BLaER1 (cell line): ENCODE measurements around the gene ZNF620.
"Not testable (repeated sequence)": the region's sequence is repeated elsewhere in the genome, so short reads cannot be mapped to it uniquely, and the experiment has no call there.

Experiments
- H3K27ac ChIP-seq: shearing (Covaris generic); formaldehyde crosslinking; 2 replicates; pipeline ENCODE4 v1.8.1; 2022
- H3K27me3 ChIP-seq: shearing (Covaris generic); formaldehyde crosslinking; 2 replicates; pipeline ENCODE4 v1.8.1; 2022
- H3K36me3 ChIP-seq: shearing (Covaris generic); formaldehyde crosslinking; 2 replicates; pipeline ENCODE4 v1.8.1; 2022
- H3K4me1 ChIP-seq: shearing (Covaris generic); formaldehyde crosslinking; 2 replicates; pipeline ENCODE4 v1.8.1; 2022
- H3K4me2 ChIP-seq: shearing (Covaris generic); formaldehyde crosslinking; 2 replicates; pipeline ENCODE4 v1.8.1; 2022
- H3K4me3 ChIP-seq: shearing (Covaris generic); formaldehyde crosslinking; 2 replicates; pipeline ENCODE4 v1.8.1; 2022
- H3K9ac ChIP-seq: shearing (Covaris generic); formaldehyde crosslinking; 2 replicates; pipeline ENCODE4 v1.8.1; 2022
- H3K9me3 ChIP-seq: shearing (Covaris generic); formaldehyde crosslinking; 2 replicates; pipeline ENCODE4 v1.8.1; 2022
- H4K20me1 ChIP-seq: shearing (Covaris generic); formaldehyde crosslinking; 2 replicates; pipeline ENCODE4 v1.8.1; 2022
- Cebpa-rat ChIP-seq: shearing (Covaris generic); IDR thresholded peaks from 2 replicates; pipeline ENCODE4 v1.8.1; 2022

ZNF620 gene

DNA sequence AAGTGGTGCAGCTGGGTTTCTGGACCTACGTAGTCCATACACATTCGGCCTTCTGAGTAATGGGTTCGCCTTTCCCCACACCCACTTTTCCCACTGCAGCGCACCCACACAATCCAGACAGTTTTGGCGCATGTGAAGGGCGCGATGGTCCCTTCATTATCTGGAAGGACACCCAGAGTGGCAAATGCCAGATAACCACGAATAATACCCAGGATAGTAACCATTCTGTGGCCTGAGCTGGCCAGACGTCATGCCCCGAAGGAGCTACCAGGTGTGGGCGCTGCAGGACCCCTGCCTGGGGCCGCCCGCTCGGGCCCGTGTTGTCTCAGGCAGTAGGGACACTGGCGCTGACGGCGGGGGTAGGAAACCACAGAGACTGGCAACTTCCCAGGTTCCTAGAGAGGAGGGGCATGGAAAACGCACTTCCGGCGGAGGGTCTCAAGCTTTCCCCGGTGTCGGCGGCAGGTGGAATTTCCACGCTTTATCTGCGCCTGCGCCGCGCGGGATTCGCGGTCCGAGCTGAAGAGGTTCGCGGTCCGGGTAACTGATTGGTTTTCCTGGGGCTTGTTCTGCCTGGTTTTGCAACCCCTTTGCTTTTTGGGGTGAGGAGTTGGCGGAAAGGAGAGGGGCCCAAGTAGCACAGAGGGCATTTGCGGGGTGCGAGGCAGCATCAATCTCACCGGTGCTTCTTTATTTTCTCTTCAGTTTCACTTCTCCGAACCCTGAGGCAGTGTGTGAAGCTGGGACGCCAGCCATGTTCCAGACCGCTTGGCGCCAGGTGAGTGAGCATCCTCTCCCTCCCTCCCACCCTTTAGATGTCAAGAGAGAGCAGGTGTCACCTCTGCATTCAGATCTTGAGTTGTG is at the start of gene ZNF620:
ZNF620 (plus strand) TSS at position 441 of the 864 bp plus-strand sequence; CDS start at position 755, 314 bp downstream.
- H3K27me3 ChIP-seq, result peaks cover 14% of the 10 kb centered on the region
- no peaks in the 10 kb centered on the region for H4K20me1 ChIP-seq
- H3K9ac ChIP-seq, result no peak within 1 kb of the TSS
- H3K36me3 ChIP-seq, result no peaks in the 10 kb centered on the region; the same call in 1 of the 2 replicates
- H3K4me3 ChIP-seq, result peak within 1 kb of the TSS; percentile 61
- no peak within 1 kb of the TSS for H3K27ac ChIP-seq
- no peak for TF ChIP-seq Cebpa-rat
- H3K9me3 ChIP-seq, result peaks cover 13% of the 10 kb centered on the region
- peak within 1 kb of the TSS; percentile 79 for H3K4me2 ChIP-seq
- H3K4me1 ChIP-seq, result 0 out of 2 replicates have a peak, but pooled peaks cover 5% of the 10 kb centered on the region

DNA sequence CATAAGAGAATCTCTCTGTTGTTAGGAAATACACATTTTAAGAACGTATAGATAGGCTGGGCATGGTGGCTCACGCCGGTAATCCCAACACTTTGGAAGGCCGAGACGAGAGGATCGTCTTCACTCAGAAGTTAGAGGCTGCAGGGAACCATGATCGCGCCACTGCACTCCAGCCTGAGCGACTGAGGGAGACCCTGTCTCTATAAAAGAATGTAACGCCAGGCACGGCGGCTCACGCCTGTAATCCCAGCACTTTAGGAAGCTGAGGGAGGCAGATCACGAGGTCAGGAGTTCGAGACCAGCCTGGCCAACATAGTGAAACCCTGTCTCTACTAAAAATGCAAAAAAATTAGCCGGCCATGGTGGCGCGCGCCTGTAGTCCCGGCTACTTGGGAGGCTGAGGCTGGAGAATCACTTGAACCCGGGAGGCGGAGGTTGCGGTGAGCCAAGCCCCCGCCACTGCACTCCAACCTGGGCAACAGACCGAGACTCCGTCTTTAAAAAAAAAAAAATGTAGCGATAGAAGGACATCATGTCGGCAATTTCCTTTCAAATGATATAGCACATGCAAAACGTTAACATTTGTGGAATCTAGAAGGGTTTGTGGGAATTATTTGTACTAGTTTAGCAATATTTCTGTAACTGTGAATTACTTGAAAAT is 49.4 kb upstream of the ZNF620 start:
- Histone ChIP-seq H4K20me1 (peaks cover 42% of the 10 kb centered on the region), H3K9ac (peak overlapping the region; percentile 96), H3K4me3 (peak overlapping the region; percentile 86), H3K27ac (peak overlapping the region; percentile 94), H3K4me1 (peaks cover 60% of the 10 kb centered on the region), H3K4me2 (peak overlapping the region; percentile 83), H3K27me3 (no peaks in the 10 kb centered on the region), H3K36me3 (peaks cover 35% of the 10 kb centered on the region), H3K9me3 (no peaks in the 10 kb centered on the region)
- no peak for TF ChIP-seq Cebpa-rat

DNA sequence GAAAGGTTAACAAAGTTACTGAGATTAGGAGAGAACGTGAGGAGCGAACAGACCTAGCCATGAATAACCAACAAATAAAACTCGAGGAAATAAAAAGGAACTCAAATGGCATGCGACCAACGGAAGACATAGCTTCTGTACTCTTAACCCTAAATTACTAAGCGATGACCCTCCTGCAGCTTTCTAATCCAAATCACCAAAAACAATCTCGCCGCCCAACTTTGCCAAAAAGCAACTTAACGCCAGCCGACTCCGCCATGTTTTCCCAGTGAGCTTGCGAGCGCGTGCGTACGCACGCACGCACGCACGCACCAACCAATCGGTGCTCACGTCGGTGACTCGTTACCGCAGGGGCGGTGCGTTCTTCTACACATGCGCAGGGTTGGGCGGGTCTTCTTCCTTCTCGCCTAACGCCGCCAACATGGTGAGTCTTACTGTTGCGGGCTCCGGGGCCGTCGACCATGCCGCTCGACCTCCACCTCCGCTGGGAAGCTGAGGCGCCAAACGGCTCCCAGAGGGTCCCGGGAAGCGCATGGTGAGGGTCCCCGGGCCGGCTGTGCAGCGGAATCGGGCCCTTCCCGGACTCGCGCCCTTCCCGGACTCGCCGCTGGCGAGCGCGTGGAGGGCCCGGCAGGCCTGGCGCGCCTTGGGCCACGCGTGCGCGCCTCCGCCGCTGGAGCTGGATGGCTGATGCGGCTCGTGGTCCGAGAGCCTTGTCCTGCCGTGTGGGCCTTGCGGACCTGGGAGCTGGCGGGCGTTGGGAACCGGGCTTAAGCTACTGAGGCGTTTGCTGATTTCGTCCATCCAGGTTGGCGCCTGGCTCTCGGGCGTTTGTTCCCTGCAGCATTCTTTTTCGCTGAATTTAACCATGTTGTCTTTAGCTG is 48.7 kb upstream of the ZNF620 start, which contains the start of gene RPL14:
RPL14 (plus strand) TSS at position 400 of the 884 bp plus-strand sequence; CDS start at position 533, 133 bp downstream.
- TF ChIP-seq Cebpa-rat, result no peak
- Histone ChIP-seq H3K9ac (peak within 1 kb of the TSS; percentile 96), H3K36me3 (peaks cover 43% of the 10 kb centered on the region), H3K4me3 (peak within 1 kb of the TSS; percentile 86), H3K27me3 (no peaks in the 10 kb centered on the region), H3K4me2 (peak within 1 kb of the TSS; percentile 84), H3K27ac (peak within 1 kb of the TSS; percentile 94), H4K20me1 (peaks cover 50% of the 10 kb centered on the region), H3K4me1 (peaks cover 54% of the 10 kb centered on the region), H3K9me3 (no peaks in the 10 kb centered on the region)

DNA sequence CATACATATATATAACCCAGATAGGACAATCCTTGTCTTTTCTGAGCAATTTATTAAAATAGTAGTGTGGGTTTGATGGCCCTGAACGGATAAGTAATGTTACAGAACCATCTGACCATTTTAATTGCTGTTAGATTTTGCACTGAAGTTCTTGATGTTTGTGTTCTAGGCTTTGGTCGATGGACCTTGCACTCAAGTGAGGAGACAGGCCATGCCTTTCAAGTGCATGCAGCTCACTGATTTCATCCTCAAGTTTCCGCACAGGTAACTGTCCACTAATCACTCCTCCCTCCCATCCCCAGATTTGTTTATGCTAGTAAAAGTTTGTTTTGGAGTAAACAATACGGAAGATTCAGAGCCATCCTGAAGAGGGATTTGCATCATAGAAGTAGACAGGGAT is 47.4 kb upstream of the ZNF620 start:
- peaks cover 63% of the 10 kb centered on the region for H4K20me1 ChIP-seq
- TF ChIP-seq Cebpa-rat, result no peak
- peak overlapping the region; percentile 94 for H3K27ac ChIP-seq
- peak overlapping the region; percentile 86 for H3K4me3 ChIP-seq
- no peaks in the 10 kb centered on the region for H3K9me3 ChIP-seq
- peak overlapping the region; percentile 84 for H3K4me2 ChIP-seq
- no peaks in the 10 kb centered on the region for H3K27me3 ChIP-seq
- peaks cover 58% of the 10 kb centered on the region for H3K4me1 ChIP-seq
- peaks cover 56% of the 10 kb centered on the region for H3K36me3 ChIP-seq
- H3K9ac ChIP-seq, result peak overlapping the region; percentile 96

DNA sequence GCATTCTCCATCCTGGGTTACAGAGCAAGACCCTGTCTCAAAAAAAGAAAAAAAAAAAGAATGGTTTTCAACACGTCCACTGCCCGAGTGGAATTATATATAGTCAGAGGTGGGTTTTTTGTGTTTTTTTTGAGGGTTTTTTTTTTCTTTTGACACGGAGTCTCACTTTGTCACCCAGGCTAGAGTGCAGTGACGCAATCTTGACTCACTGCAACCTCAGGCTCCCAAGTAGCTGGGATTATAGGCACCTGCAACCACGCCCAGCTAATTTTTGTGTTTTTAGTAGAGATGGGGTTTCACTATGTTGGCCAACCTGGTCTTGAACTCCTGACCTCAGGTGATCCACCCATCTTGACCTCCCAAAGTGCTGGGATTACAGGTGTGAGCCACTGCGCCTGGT is 45.4 kb upstream of the ZNF620 start:
- Histone ChIP-seq H3K4me1 (peaks cover 54% of the 10 kb centered on the region), H4K20me1 (peaks cover 83% of the 10 kb centered on the region), H3K36me3 (peaks cover 76% of the 10 kb centered on the region)
- TF ChIP-seq Cebpa-rat, result peak; percentile 40; the same call in 1 of the 2 replicates
- H3K27me3 ChIP-seq, H3K4me3 ChIP-seq, H3K4me2 ChIP-seq, H3K27ac ChIP-seq, H3K9me3 ChIP-seq, H3K9ac ChIP-seq: not testable (repeated sequence)

DNA sequence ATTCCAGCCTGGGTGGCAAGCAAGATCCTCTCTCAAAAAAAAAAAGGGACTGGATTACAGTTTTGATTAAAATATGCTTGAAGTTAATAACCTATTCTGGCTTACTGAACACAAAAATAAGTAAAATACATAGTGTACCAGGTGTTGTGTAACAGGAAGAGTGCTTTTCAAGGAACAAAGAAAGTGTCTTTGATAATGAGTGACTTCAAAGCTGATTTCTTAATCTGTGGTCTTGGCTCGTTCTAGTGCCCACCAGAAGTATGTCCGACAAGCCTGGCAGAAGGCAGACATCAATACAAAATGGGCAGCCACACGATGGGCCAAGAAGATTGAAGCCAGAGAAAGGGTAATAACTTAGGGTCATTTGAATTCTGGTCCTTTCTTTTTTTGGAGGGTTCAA is 44.7 kb upstream of the ZNF620 start:
- no peak overlapping the region for H3K4me3 ChIP-seq
- no peak overlapping the region for H3K27ac ChIP-seq
- peaks cover 83% of the 10 kb centered on the region for H3K36me3 ChIP-seq
- H3K9ac ChIP-seq, result no peak overlapping the region
- no peak overlapping the region for H3K4me2 ChIP-seq
- peaks cover 90% of the 10 kb centered on the region for H4K20me1 ChIP-seq
- no peaks in the 10 kb centered on the region for H3K27me3 ChIP-seq
- no peak for TF ChIP-seq Cebpa-rat
- H3K4me1 ChIP-seq, result peaks cover 53% of the 10 kb centered on the region
- H3K9me3 ChIP-seq, result no peaks in the 10 kb centered on the region

DNA sequence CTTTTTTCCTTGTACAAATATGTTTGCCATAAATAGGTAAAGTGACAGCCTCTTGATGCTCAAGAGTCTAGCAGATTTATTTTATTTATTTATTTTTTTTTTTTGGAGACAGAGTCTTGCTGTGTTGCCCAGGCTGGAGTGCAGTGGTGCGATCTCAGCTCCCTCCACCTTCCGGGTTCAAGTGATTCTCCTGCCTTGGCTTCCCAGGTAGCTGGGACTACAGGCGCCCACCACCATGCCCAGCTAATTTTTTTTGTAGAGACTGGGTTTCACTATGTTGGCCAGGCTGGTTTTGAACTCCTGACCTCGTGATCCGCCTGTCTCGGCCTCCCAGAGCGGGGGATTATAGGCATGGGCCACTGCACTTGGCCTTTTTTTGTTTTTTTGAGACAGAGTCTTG is 43.0 kb upstream of the ZNF620 start:
- peaks cover 100% of the 10 kb centered on the region for H4K20me1 ChIP-seq
- not testable (repeated sequence) for H3K9ac ChIP-seq, H3K9me3 ChIP-seq, H3K27me3 ChIP-seq, H3K4me2 ChIP-seq, H3K4me3 ChIP-seq, H3K27ac ChIP-seq
- peaks cover 48% of the 10 kb centered on the region for H3K4me1 ChIP-seq
- peaks cover 94% of the 10 kb centered on the region for H3K36me3 ChIP-seq

DNA sequence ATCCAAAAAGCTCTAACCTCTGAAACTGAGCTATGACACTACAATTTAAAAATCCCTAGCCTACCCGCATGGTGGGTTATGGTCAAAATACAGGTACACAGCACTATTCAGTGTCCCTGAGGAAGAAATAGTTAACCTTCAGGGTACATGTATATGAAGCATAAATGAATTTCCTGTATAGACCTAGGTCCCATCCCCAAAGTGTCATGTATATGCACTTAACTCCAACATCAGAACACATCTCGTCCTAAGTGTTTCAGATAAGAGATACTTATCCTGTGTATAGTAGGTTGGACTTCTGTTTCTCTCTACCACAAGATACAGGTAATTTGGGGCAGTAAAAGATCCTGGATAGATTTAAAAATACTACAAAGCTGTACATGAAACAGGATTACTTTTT is 42.3 kb upstream of the ZNF620 start:
- Histone ChIP-seq H3K4me1 (peaks cover 42% of the 10 kb centered on the region), H3K4me3 (no peak overlapping the region), H4K20me1 (peaks cover 92% of the 10 kb centered on the region), H3K9ac (no peak overlapping the region), H3K4me2 (no peak overlapping the region; the same call in 1 of the 2 replicates), H3K27me3 (no peaks in the 10 kb centered on the region), H3K27ac (no peak overlapping the region), H3K36me3 (peaks cover 90% of the 10 kb centered on the region), H3K9me3 (no peaks in the 10 kb centered on the region)
- no peak for TF ChIP-seq Cebpa-rat

DNA sequence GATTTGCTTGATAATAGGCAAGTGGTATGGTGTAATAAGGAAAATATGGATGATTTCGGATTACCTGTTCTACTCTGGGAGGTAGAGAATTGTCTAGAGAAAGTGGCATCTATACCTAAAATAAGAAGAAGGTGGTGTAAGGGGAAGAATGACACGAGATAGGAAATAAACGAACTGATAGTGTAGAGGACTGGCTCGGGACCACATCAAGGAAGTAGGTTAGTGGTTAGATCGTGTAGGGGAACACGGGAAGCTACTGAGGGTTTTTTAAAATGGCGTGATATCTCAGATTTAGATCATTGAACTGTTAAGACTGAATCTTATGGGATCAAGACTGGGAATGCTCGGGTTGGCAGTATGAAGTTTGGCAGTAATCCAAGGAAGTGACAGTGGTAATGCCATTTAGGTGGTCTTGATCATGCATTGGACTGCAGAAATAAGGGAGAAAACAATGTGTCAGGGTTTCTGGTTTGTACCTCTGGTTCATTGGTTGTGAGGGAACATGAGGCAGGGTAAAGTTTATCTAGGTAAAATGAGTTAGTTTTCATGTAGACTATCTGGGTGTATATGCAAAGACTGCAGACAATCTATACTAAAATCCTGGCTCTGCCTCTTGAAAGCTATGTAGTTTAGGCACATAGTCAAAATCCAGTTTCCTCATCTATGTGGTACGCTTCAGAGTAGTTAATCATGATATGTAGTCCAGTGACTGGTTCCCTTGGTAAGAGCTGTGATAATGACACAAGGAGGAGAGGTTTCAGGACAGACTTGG is 41.3 kb upstream of the ZNF620 start:
- Histone ChIP-seq H3K9ac (no peak overlapping the region), H3K36me3 (peaks cover 81% of the 10 kb centered on the region), H3K27ac (no peak overlapping the region)

More for the DNA sequence above, 41.3 kb upstream of the ZNF620 start:
- Histone ChIP-seq H3K4me2 (peak overlapping the region; percentile 3; the same call in 1 of the 2 replicates), H3K4me3 (no peak overlapping the region), H3K27me3 (no peaks in the 10 kb centered on the region), H3K9me3 (no peaks in the 10 kb centered on the region), H3K4me1 (peaks cover 33% of the 10 kb centered on the region), H4K20me1 (peaks cover 83% of the 10 kb centered on the region)
- TF ChIP-seq Cebpa-rat, result no peak
